T follicular helper cell (primary cell): ENCODE data around the gene HOXD11.

Experiments
- DNase-seq: peaks from one replicate; pipeline ENCODE4 v3.0.0-alpha.2; 2020; ENCODE audit warnings: low read depth

Gene HOXD11

GRCh38 chr2:176148751-176149421 is 41.8 kb downstream of the HOXD11 start:
- no peak for DNase-seq

- no peak for DNase-seq
Measured at GRCh38 chr2:176149481-176149938, 42.4 kb downstream of the HOXD11 start.

GRCh38 chr2:176149939-176150583 is 43.0 kb downstream of the HOXD11 start:
- no peak for DNase-seq

- no peak for DNase-seq
Measured at GRCh38 chr2:176150584-176151441, 43.7 kb downstream of the HOXD11 start.

- DNase-seq: no peak
Measured at GRCh38 chr2:176151442-176152287, 44.6 kb downstream of the HOXD11 start, which contains the start of gene HOXD4. HOXD4 (plus strand) TSS chr2:176151550; CDS start chr2:176151634, 84 bp downstream.

GRCh38 chr2:176152350-176153181 is 45.5 kb downstream of the HOXD11 start:
- no peak for DNase-seq

- no peak for DNase-seq
Measured at GRCh38 chr2:176154576-176155252, 47.6 kb downstream of the HOXD11 start.

- no peak for DNase-seq
Measured at GRCh38 chr2:176155356-176156044, 48.4 kb downstream of the HOXD11 start.

- DNase-seq: no peak
Measured at GRCh38 chr2:176156301-176156806, 49.3 kb downstream of the HOXD11 start.

- DNase-seq: no peak
Measured at GRCh38 chr2:176156807-176157498, 49.9 kb downstream of the HOXD11 start, which contains the start of gene HOXD3. HOXD3 (plus strand) TSS chr2:176157307; CDS start chr2:176169115, 11,808 bp downstream.

GRCh38 chr2:176157499-176158185 is 50.6 kb downstream of the HOXD11 start:
- DNase-seq: no peak

- DNase-seq: no peak
Measured at GRCh38 chr2:176158186-176158591, 51.1 kb downstream of the HOXD11 start.

- no peak for DNase-seq
Measured at GRCh38 chr2:176158855-176159662, 52.0 kb downstream of the HOXD11 start.
